ENCODE data around the gene MAN1A1. TPM values are rescaled to one million over a fixed set of nuclear protein-coding genes. Genes with fewer than 3 reads are reported as not detected.
A peak's percentile ranks its signal among the peaks of the same experiment; 100 is the strongest.

Gene MAN1A1
- polyA plus RNA-seq, 1 donor: 23.8 TPM

DNA sequence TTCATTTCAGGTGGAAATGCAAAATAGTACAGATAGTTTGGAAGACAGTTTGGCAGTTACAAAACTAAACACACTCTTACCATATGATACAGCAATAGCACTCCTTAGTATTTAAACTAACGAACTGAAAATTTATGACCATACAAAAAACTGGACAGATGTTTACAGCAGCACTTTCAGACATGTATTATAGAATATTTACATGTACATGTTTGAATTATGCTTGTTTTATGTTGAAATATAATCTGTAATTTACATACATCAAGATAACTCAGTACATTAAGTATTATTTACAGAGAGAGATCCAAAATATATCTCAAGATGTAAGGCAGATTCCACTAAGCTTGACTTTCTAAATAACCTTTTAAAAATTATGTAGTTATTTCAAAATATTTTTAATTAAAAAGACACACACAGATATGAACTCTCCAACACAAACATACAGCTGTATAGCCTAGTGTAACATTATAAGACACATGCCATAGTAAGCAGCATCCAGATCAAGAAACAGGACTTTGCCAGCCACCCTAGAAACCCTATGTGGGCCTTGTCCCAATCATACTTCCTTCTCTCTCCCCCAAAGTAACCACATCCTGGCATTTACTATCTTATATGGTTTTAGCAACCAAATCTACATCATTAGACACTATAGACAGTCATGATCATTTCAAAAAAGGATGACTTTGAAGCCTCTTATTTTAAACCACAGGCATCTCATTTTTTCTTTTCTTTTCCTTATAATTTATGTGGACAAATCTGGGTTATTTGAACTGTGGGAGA, 82.2 kb downstream of the MAN1A1 start:
- no peak for DNase-seq

DNA sequence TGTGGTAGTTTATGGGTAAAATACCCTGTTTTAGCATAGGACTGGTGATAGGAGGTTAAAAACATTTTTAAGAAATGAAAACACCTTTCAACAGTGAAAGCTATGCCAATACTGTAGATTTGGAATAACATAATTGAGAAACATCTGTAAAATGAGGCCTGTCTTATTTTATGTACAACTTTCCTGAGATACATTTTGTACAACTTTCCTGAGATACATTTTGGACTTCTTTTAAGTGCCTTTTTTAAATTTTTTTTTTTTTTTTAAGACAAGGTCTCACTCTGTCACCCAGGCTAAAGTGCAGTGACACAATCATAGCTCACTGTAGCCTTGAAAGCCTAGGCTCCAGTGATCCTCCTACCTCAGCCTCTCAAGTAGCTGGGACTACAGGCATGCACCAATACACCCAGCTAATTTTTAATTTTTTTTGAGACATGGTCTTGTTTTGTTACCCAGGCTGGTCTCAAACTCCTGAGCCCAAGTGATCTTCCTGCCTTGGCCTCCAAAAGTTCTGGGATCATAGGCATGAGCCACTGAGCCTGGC, 84.6 kb downstream of the MAN1A1 start:
- DNase-seq: no peak

DNA sequence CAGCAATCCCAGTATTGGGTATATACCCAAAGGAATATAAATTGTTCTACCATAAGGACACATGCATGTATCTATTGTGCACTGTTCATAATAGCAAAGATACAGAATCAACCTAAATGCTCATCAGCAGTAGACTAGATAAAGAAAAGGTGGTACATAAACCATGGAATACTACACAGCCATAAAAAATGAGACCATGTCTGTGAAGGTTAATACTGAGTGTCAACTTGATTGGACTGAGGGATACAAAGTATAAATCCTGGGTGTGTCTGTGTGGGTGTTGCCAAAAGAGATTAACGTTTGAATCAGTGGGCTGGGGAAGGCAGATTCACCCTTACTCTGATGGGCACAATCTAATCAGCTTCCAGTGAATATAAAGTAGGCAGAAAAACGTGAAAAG, 86.9 kb downstream of the MAN1A1 start:
- DNase-seq: no peak

DNA sequence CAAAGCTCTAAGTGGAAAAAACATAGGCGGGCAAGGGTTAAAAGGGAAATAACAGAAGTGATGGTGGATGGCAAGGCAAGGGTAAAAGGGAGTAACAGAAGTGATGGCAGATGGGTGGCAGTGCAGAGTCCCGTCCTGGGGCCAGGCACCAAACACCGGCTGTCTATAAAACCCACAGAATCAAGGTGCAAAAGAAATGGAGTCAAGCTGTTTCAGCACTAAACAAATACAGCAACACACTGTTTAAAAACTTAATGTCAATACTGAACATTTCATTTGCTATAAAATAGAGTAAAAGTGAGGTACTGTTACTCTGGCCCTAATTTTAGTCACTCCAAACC, 87.6 kb downstream of the MAN1A1 start:
- DNase-seq: no peak

DNA sequence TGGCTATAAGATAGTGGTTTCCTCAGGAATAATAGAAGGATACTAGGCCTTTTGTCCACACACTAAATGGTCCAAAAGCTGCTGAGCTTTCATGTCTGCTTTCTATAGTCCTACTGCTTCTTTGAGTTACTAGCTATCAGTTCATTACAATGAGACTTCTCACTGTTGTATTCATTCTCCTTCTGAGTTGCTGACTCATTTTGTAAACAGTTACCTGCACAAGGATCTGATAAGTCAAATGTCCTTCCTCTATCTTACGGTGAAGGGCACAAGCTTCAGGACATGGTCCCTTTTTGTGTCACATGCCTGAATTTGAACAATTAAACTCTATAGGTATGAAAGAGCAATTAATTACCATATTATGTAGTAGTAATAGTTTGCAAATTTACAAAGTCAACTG, 90.5 kb downstream of the MAN1A1 start:
- no peak for DNase-seq

DNA sequence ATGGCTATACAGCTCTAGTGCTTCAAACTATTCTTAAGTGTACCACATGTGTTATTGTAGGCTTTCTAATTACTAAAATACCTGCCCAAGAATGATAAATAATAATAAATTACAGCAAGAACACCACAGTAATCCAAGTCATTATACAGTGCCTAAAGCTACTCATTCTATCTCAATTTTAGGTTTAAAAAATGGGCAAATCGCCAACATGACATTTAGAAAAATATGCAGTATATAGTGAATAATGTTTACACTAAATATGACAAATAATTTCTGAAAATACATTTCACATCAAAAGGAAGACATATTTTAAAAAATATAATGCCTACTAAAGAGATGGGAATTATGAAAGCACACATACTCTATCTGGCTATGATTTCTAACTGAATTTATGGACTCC, 91.8 kb downstream of the MAN1A1 start:
- DNase-seq: no peak

DNA sequence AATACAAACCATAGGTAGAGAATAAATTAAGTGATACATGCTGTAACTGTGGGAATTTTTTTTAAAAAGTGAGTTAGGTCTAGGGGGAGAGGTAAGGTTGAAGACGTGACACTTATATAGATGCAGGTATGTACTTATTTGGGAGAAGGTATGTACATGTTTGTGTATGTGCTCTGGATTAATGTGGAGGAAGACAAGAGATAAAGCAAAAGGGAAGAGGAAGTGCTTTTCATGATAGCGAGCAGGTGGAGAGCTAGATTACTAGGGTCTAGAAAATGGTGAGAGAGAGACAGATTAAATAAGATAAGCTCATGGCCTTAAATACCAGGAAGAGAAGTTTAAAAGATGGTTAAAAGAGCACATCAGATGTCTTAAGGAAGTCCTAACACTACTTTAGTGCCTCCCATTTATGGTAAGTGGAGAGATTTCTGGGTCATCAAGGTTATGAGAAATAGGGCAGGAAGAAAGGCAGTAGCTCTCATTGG, 92.5 kb downstream of the MAN1A1 start:
- DNase-seq: no peak

DNA sequence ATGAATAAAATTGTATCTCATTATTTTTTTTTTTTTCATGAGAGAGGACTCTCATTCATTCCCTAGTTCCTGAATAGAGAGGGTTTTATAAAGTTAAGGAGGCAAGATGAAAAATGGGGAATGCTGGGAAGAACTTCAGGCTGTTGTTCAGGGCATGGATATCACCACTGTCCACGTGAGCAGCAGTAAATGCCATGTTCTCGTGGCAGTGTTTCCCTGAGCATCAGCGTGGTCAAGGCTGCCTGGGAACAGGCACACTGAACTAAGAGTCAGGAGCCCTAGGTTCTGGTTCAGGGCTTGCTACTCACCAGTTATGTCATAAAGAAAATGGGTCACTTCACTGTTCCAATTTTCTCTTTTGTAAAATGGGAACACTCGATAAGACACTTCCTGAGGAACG, 93.2 kb downstream of the MAN1A1 start:
- no peak for DNase-seq

DNA sequence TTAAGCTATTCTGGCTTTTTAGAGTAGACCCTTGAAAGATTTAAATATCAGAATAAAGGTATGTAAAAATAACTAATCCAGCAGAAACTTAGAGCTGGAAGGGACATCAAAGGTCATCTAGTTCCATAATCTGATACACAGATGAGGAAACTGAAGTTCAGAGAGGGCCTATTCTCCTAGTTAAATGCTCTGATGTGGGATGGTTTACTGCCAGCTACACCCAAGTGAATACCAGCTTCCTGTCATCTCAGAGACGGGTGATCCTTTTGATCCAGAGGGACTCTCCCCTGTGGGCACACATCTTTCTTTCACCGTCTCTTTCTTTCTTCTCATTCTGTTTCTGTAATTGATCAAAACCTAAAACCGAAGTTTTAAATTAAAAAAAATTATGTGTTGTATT, 94.1 kb downstream of the MAN1A1 start:
- no peak for DNase-seq

DNA sequence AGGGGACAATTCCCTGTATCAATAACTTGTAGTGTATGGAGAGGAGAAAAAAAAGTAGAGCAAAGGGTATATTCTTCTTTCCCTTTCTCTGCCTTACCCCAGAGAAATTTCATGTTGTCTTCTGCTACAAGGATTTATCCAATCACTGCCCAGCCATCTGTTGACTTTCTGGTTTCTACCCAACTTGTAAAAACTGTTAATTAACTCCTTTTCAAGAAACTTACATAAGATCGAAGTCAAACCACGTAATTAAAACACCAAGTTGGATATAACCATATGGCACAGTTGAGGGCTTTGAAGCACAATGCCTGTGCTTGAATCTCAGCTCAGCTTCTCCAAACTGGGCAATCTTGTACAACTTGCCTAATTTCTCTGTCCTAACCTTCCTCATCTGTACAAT, 99.5 kb downstream of the MAN1A1 start:
- DNase-seq: no peak

DNA sequence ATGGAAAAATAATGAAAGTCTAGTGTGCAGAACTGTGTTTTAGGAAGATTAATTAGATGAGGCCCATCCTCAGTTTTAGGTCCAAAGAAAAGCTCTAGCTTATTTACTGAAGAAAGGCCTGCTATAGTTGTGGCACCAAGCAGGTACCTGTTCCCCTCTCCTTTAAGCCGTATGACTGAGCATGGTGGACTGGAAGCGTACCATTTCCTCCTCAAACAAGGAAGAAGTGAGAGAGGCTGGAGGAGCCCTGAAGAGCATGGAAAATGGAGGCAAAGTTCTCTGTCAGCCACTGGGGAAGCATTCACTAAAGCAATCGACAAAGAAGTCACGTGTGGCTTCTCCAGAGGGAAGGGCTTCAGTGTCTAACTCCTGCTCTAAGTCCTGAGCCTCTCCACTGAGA, 100.2 kb downstream of the MAN1A1 start:
- no peak for DNase-seq

DNA sequence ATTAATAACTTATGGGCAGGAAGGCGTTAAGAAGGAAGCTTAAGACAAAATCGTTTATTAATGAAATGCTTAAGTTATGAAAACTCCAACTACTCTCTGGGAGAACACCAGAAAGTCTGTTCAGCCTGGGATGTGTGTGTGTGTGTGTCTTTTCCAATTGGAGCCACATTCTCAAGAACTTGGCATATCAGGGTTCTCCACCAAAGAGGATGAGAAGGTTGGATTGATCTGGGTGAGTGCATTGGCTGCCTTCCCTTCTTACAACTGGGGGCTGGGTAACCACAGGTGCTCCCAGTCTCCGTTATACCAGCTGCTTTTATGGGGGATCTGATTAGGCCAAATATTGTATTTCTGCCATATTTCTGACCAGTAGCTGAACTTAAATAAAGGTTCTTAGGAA, 102.1 kb downstream of the MAN1A1 start:
- DNase-seq: no peak

DNA sequence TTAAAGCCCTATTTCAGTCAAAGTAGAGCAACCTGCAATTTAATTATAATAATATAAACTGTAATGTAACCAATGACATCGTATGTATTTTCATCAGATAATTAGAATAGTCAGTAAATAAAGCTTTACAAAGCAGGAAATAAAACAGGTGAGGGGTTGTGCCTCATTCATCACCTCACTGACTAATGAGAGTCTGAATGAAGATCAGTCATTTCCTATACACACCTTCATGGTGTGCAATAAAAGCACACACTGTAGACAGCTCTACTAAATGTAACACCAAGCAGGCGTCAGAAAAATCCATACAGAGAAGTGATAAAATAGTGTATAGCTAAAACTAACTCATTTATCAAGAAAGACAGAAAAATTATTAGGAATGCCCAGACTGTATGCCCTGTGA, 105.9 kb downstream of the MAN1A1 start:
- DNase-seq: no peak

DNA sequence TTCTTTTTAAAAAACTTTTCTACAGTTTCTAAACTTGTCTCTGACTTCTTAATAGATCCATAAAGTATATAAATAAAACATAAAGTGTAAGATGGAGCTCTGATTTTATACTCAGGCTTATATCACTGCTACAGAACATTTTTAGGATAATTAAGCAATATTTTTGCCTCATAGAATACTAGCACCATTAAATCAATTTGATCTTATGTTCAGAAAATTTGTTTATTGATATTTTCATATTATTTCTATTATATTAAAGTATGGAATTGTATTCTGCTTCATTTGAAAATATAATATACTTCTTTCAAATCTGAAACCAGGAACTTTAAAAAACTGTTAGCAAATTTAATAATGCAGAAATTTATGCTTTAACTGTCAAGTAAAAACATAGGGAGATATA, 106.5 kb downstream of the MAN1A1 start:
- no peak for DNase-seq

DNA sequence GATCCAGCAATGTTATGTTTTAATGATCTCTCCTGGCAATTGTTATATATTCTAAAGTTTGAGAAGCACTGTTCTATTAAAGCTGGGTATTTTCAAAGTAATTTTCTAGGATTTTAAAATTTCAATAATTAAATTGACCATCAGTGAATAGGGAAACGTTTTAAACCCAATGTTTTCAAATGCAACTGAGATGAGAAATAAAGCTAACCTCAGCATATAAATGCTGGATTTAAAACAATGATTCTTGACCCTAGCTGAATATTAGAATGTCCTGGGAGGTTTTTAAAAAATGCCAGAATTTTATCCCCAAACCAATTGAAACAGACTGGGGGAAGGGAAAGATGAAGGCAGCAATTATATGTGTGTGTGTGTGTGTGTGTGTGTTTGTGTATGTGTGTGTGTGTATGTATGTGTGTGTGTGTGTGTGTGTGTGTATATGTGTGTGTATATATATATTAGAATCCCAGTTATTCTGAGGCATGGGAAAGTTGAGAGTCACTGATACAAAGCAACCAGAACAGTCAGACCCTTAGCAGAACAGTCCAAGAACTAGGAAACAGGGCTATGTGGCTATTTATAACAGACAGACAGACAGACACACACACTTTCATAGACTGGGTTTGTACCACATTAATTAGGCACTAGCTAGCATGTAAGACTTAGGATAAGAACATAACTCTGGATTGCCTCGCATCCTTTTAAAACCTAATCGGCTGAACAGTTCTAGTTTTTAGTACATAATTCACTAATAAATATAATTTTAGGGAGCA, 107.8 kb downstream of the MAN1A1 start:
- no peak for DNase-seq

DNA sequence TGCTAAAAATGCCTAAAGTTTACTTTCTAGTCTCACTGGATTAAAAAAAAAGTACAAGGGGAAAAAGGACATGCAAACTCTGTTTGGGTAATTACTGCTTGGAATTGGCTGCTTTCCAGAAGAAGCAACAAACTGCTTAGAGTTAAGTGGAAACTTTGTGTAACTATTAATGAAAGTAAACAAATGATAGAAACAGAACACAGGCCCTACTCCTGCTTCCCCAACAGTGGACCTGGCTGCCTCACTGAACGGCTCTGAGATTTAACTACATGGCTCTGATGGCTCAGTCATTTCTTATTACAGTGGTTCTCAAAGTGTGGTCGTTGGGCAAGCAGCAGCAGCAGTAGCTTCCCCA, 108.5 kb downstream of the MAN1A1 start:
- DNase-seq: peak; percentile 39

DNA sequence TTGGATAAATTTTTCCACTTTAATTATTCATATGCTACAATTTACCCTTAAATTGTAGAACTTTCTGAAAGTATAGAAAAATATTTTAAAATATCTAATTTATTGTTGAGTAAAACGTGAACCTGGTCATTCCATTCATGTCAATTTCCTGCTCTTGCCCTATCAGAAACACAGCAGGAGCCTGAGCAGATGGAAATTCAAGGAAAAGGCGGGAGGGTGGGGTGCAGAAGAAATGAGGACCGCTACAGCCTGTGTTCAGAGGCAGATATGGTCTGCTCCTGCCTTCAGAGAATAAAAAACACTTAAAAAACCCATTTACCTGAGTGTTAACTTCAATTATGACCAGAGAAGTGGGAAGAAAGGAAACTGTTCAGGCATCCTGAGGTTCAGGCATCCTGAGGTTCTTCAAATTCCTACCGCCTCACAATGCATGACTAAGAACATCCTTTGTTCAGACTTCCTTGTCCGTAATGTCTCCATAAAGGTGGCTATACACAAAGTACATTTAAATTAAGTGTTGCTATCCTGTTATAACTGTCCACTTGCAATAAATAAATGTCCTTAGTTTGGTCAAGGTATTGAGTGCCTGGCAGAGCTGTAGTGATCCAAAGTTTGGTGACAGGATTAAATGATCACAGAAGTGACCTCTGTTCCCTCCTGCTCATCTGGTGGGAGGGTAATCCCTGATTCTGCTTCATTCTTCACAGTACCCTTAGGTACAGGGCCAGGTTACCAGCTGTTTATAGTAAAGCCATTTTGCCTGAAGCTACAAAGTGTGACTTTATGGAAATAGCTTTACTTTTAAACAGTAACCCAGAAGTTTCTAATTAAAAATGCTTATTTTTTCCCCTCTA, 109.1 kb downstream of the MAN1A1 start:
- no peak for DNase-seq

DNA sequence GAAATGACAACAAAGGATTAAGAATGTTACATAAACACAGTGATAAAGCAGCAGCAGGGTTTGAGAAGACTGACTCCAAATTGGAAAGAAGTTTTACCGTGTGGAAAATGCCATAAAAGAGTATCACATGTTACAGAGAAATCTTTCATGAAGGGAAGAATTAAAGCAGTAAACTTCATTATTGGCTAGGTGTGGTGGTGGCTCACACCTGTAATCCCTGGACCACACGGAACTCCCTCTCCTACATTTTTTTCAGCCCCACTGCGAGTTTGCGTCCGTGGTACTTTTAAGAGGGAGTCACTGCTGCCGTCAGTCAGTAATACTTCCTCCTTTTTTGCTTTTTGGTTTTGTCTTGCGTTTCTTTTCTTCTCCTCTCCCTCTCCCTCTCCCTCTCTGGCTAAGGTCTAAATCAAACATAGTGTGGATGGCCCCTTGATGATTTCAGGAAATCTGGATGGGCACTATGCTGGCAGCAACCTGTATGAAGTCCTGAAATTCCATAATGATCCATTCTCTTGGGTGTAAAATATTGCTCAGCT, 112.3 kb downstream of the MAN1A1 start:
- no peak for DNase-seq

DNA sequence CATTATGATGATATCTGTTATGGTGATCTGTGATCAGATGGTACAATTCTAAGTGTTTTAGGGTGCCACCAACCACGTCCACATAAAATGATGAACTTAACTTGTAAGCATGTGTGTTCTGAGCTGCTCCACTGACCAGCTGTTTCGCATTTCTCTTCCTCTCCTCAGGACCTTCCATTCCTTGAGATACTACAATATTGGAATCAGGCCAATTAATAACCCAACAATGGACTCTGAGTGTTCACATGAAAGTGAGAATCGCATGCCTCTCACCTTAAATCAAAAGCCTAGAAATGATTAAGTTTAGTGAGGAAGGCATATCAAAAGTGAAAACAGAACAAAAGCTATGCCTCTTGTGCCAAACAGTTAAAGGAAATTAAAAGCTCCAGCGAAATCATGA, 114.6 kb downstream of the MAN1A1 start:
- DNase-seq: no peak

DNA sequence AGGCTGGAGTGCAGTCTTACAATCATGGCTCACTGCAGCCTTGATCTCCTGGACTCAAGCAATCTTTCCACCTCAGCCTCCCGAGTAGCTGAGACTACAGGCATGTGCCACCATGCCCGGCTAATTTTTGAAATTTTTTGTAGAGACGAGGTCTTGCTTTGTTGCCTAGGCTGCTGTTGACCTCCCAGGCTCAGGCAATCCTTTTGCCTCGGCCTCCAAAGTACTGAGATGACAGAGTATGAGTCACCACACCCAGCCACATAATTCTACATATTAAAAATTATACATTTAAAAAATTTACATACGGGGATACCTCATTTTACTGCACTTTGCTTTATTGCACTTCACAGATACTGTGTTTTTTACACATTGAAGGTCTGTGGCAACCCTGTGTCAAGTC, 115.1 kb downstream of the MAN1A1 start:
- no peak for DNase-seq

DNA sequence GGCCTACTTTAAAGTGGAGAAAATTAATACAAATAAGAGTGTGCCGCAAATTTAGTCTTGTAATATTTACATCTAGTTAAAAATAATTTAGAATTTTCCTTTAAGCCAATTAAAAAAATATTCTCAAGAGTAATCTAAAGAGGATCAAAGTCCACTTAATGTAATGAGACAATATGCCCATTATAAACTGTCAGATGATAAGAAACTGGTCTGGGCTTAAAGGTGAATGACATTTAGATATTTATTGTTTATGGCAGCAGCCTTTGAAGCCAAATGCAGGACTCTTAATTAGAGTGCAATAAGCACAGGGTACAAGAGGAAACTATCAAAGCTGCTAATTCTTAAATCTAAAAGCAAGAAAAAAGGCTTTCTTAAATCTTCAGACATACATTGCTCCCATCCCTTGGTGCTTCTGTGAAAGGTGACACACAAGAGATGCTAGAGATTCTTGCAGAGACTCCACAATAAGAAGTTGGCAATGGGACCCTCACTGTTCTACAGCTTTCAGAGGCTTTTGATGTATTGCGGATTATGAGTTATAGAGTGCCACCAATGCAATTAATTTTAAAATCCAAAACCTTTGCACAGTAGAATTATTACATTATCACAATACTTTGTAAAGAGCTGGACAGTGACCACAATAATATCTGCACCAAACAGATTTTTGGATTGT, 116.1 kb downstream of the MAN1A1 start:
- no peak for DNase-seq

DNA sequence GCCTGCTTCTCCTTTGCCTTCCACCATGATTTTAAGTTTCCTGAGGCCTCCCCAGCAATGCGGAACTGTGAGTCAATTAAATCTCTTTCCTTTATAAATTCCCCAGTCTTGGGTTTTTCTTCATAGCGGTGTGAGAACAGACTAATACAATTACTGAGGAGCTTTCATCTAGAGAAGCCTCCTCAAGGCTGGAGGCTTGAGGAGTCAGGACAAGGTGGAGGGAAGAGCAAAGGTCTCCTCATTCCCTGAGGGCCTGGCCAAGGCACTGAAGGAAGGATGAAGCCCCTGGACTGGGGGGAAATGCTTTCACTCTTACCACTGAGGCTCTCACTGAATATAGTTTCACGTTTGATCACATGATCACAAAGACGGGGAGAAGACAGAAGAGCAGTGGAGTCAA, 118.2 kb downstream of the MAN1A1 start:
- no peak for DNase-seq

Measured in hindlimb muscle (tissue), 1 donor.